GM21515 (cell line): ENCODE data around the gene BMP8A.
"Not testable (repeated sequence)": the region's sequence is repeated elsewhere in the genome, so short reads cannot be mapped to it uniquely, and the experiment has no call there.

Experiments used
- ATAC-seq: cut with Tn5 transposase; IDR thresholded peaks from one replicate; pipeline ENCODE4 v1.9.1; 2021; ENCODE audit not compliant: unreplicated experiment

BMP8A gene

GRCh38 chr1:39481289-39481688 is 10.1 kb upstream of the BMP8A start:
- no peak for ATAC-seq

- no peak for ATAC-seq
Observed at GRCh38 chr1:39483276-39483675, 8.2 kb upstream of the BMP8A start.

- ATAC-seq = no peak
Observed at GRCh38 chr1:39484564-39484963, 6.9 kb upstream of the BMP8A start.

GRCh38 chr1:39485046-39485803 is 6.2 kb upstream of the BMP8A start:
- no peak for ATAC-seq

GRCh38 chr1:39488012-39488545 is 3.4 kb upstream of the BMP8A start:
- ATAC-seq = no peak

GRCh38 chr1:39488793-39489566 is 2.5 kb upstream of the BMP8A start:
- no peak for ATAC-seq

GRCh38 chr1:39489567-39490239 is 1.7 kb upstream of the BMP8A start:
- ATAC-seq = no peak

GRCh38 chr1:39490596-39491145 is 765 bp upstream of the BMP8A start:
- ATAC-seq = peak; percentile 8

- not testable (repeated sequence) for ATAC-seq
Observed at GRCh38 chr1:39492118-39493042, 944 bp downstream of the BMP8A start.

- not testable (repeated sequence) for ATAC-seq
Observed at GRCh38 chr1:39493043-39493810, 1.8 kb downstream of the BMP8A start.

GRCh38 chr1:39494671-39495410 is 3.4 kb downstream of the BMP8A start:
- no peak for ATAC-seq

GRCh38 chr1:39496520-39496919 is 5.1 kb downstream of the BMP8A start:
- ATAC-seq = not testable (repeated sequence)

GRCh38 chr1:39497585-39497984 is 6.1 kb downstream of the BMP8A start:
- no peak for ATAC-seq

GRCh38 chr1:39498096-39498710 is 6.8 kb downstream of the BMP8A start:
- not testable (repeated sequence) for ATAC-seq

GRCh38 chr1:39498821-39499220 is 7.4 kb downstream of the BMP8A start:
- not testable (repeated sequence) for ATAC-seq

- no peak for ATAC-seq
Observed at GRCh38 chr1:39499668-39500067, 8.2 kb downstream of the BMP8A start.

- no peak for ATAC-seq
Observed at GRCh38 chr1:39500862-39501389, 9.5 kb downstream of the BMP8A start.

- no peak for ATAC-seq
Observed at GRCh38 chr1:39501666-39502065, 10.2 kb downstream of the BMP8A start.
